ENCODE measurements around the gene RAD51B.

- no peak for TF ChIP-seq EZH2phosphoT487 (IDR thresholded peaks at IDR 0.05; ENCODE audit: low read depth, severe bottlenecking, unreplicated experiment)
- TF ChIP-seq CTCF (IDR thresholded peaks at IDR 0.05; ENCODE audit: poor library complexity), result no peak
- TF ChIP-seq EZH2 (IDR thresholded peaks at IDR 0.05; ENCODE audit: borderline replicate concordance), result no peak
Measured at GRCh38 chr14:68471964-68472508, 652.5 kb downstream of the RAD51B start.

All from hepatocyte (in vitro differentiated cells).